ENCODE data around the gene SAMMSON. TPM values are rescaled to one million over a fixed set of nuclear protein-coding genes. Genes with fewer than 3 reads are reported as not detected.

The SAMMSON gene
- total and polyA plus RNA-seq, 9 of the 15 experiments (the other 6 are each of a cell fraction or from before 2014, with no cell fraction given) = 0.65 to 4.4 (median 1.9) TPM

- DNase-seq (ENCODE audit: extremely low read depth in 1 of 4, low spot score in 3 of 4) (no peak), FAIRE-seq (no peak), ATAC-seq (no peak)
- no peak overlapping the region for H3K9ac ChIP-seq (ENCODE audit: insufficient read depth in 1 of 2, low read depth in 2 of 2, low read length in 2 of 2)
- ChIA-PET POLR2A (no interaction called here), CTCF (ENCODE audit: low intra/inter-chr PET ratio) (no interaction called here)
- TF ChIP-seq ZBTB40 (IDR thresholded peaks at IDR 0.05) = peak; percentile 34; the same call in 1 of the 2 replicates
- no peak for TF ChIP-seq ZBTB40 (CRISPR knock-in tag; IDR thresholded peaks at IDR 0.05)
- no peak for TF ChIP-seq JUND (IDR thresholded peaks at IDR 0.05; ENCODE audit: borderline replicate concordance, low read depth, low read length)
- TF ChIP-seq JUND (tag; IDR thresholded peaks at IDR 0.05; ENCODE audit: borderline replicate concordance, low read depth, low read length) = no peak
- H2AFZ ChIP-seq (ENCODE audit: low read depth, low read length) = no peak overlapping the region
- H3K9me3 ChIP-seq (replicated peaks; ENCODE audit: control insufficient read depth, insufficient read depth, low read depth, low read length) = no peaks in the 10 kb centered on the region; the same call in 1 of the 2 replicates
- H3K4me3 ChIP-seq = no peak overlapping the region
- no peak overlapping the region for H3K27ac ChIP-seq (ENCODE audit: extremely low read depth, low read depth, low read length)
- H3K27me3 ChIP-seq (ENCODE audit: control insufficient read depth in 2 of 2, insufficient read depth in 2 of 2, low read length in 2 of 2) = no peaks in the 10 kb centered on the region; a peak in 1 of 5 replicates
- H4K20me1 ChIP-seq (replicated peaks; ENCODE audit: control insufficient read depth, insufficient read depth, low read length) = no peaks in the 10 kb centered on the region
- H3K9me1 ChIP-seq (ENCODE audit: control insufficient read depth, insufficient read depth, low read length) = no peaks in the 10 kb centered on the region
- no TSS peak for BruUV-seq (replicated peaks)
- 77% methylated on average over 4 of the region's 4 CpGs for WGBS (ENCODE audit: insufficient coverage, low coverage, missing lambda C conversion rate)
- H3K79me2 ChIP-seq (ENCODE audit: control insufficient read depth, insufficient read depth, low read length) = no peaks in the 10 kb centered on the region
- intact Hi-C loops (cut with micrococcal nuclease) = no loop called here
- H3K36me3 ChIP-seq (ENCODE audit: control insufficient read depth, insufficient read depth, low read length) = no peaks in the 10 kb centered on the region
- no peak overlapping the region for H3K4me2 ChIP-seq (ENCODE audit: insufficient read depth, low read length)
- in situ Hi-C loops (cut with MboI) = no loop called here
- no peaks in the 10 kb centered on the region; a peak in 1 of 5 replicates for H3K4me1 ChIP-seq (replicated peaks in 1 of 2; ENCODE audit: control insufficient read depth in 2 of 2, insufficient read depth in 2 of 2, low read length in 2 of 2)
Measured at GRCh38 chr3:70006089-70006488, 6.6 kb downstream of the SAMMSON start.

All from K562 (cell line).